Measurements from ENCODE around the gene PDGFRB.

DNA sequence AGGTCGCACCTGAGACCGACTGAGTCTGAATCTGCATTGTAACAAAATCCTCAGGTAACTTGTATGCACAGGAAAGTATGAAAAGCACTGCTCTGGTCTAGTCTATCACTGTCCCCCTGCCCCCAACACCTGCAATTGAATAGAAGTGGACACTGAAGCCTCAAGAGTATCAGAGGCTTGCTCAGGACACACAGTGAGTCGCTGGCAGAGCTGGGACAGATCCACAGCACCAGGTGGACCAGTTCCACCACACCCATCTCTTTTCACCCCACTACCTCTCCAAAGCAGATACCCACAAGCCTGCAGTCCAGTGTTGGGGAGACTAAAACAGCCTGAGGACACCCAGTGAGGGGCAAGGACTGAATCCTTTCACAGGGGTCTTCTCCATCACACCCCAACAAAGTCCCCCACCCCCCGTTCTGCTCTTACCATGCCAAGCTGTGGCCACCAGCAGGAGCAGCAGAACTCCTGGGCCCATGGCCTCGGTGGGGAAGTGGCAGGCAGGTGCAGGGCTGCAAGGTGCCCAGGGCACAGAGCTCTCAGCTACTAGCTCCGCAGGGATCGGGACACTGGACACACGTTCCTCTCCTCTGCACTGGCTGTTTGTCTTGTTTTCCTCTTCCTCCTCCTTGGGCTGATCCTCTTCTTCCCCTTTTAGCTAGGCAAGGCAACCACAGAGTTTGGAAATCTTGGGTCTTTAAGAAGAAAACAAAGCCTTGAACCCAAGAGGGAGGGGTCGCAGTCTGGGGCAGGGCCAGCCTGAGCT, 69.5 kb downstream of the PDGFRB start, which contains the start of gene CSF1R:
- TF ChIP-seq POLR2AphosphoS5 (IDR thresholded peaks at IDR 0.05; ENCODE audit: borderline replicate concordance, low read depth, low read length) (no peak), EZH2 (IDR thresholded peaks at IDR 0.05) (no peak), FOXP2 (optimal IDR thresholded peaks at IDR 0.05; ENCODE audit: control extremely low read depth, extremely low read length, insufficient read depth) (no peak)
